Transverse colon (tissue), 4 donors: ENCODE results near the gene IRX3. TPM values are rescaled to one million over a fixed set of nuclear protein-coding genes. Genes with fewer than 3 reads are reported as not detected.

ENCODE experiments used
- DNase-seq: peaks from one replicate; pipeline ENCODE4 v3.0.0-alpha.2; 2019
- H3K27ac ChIP-seq, 4 donors: fragments of 200-600 bp; sonication (generic); 2 replicates each; pipeline ENCODE4 v1.5.1; 2016 to 2018; ENCODE audit warnings: inconsistent platforms in 4 of 4
- H3K27me3 ChIP-seq: fragments of 200-600 bp; sonication (generic); 2 replicates; pipeline ENCODE4 v1.5.1; 2017; ENCODE audit warnings: inconsistent platforms
- H3K36me3 ChIP-seq, 4 donors: fragments of 200-600 bp; sonication (generic); 2 replicates each; pipeline ENCODE4 v1.5.1; 2017 to 2019; ENCODE audit warnings: inconsistent platforms in 4 of 4
- H3K4me1 ChIP-seq, 4 donors: fragments of 200-600 bp; sonication (generic); 2 replicates each; pipeline ENCODE4 v1.5.1; 2017 to 2020; ENCODE audit warnings: inconsistent platforms in 4 of 4
- H3K4me3 ChIP-seq, 4 donors: fragments of 200-600 bp; sonication (generic); 1 replicate in 1 of 4; 2 replicates in 3 of 4; pipeline versions ENCODE4 v1.5.1 to v1.6.1; 2017 to 2019; ENCODE audit warnings: inconsistent platforms in 4 of 4
- H3K9me3 ChIP-seq, 2 donors: fragments of 200-600 bp; sonication (generic); 2 replicates each; pipeline ENCODE4 v1.5.1; 2017 to 2019; ENCODE audit warnings: inconsistent platforms in 2 of 2
- CTCF ChIP-seq, 5 experiments: fragments of 200-600 bp in 3 of 5; fragments of 450-650 bp in 2 of 5; sonication (generic) in 3 of 5; IDR thresholded peaks; 1 replicate in 2 of 5; 2 replicates in 3 of 5; pipeline ENCODE4 v1.5.1; 2016 to 2017; ENCODE audit warnings: antibody characterized with exemption in 5 of 5, inconsistent platforms in 3 of 5, mild to moderate bottlenecking in 2 of 5, moderate library complexity in 1 of 5
- EP300 ChIP-seq: sonication (generic); formaldehyde crosslinking; IDR thresholded peaks from one replicate; pipeline ENCODE4 v1.6.1; 2017; ENCODE audit warnings: antibody characterized with exemption, low read depth
- POLR2A ChIP-seq: fragments of 450-650 bp; IDR thresholded peaks from one replicate; pipeline ENCODE4 v1.6.1; 2016; ENCODE audit warnings: antibody characterized with exemption, mild to moderate bottlenecking, moderate library complexity
- POLR2AphosphoS5 ChIP-seq, 3 donors: sonication (generic); formaldehyde crosslinking; IDR thresholded peaks; one replicate each; pipeline ENCODE4 v1.6.1; 2016; ENCODE audit warnings: antibody characterized with exemption in 3 of 3
- WGBS, 2 donors: methylation state at CpG; one replicate each; pipeline ENCODE4 v1.1.5; 2018; ENCODE audit warnings: low coverage in 1 of 2; 5-methylcytosine and 5-hydroxymethylcytosine counted together
- in situ Hi-C, 4 donors: fragments of 200-750 bp; cut with MboI; loops; one replicate each; pipeline versions ENCODE4 v1.15.0 to v1.15.1; 2017; ENCODE audit warnings: low sequenced_read_pairs in 3 of 4, low pct_ligation_motif_present in 1 of 4, low pct_unique_long_range_greater_than_20kb in 1 of 4
- intact Hi-C: fragments of 100-400 bp; cut with DNase I; formaldehyde crosslinking; loops from one replicate; pipeline ENCODE4 v1.15.1; 2023; ENCODE audit warnings: low total_unique reads
- total RNA-seq, 4 donors: library from RNA; depleted of rRNA; stranded (reverse); fragments of >200 nt; gene quantifications; one replicate each; pipeline ENCODE4 v1.1.0, GENCODE V29; 2016

Gene IRX3
- total RNA-seq, 4 donors from 2014 or later: 0.16 TPM; not detected in 3

GRCh38 chr16:54303613-54304012, 17.0 kb upstream of the IRX3 start:
- 74 to 76% methylated on average over 6 to 8 of the region's 8 CpGs for WGBS, 2 donors
- Histone ChIP-seq H3K9me3 (no peaks in the 10 kb centered on the region), H3K27ac (no peak overlapping the region), H3K27me3 (peaks cover 4% of the 10 kb centered on the region), H3K36me3 (no peaks in the 10 kb centered on the region), H3K4me1 (no peaks in the 10 kb centered on the region), H3K4me3 (no peak overlapping the region)
- TF ChIP-seq POLR2AphosphoS5 (IDR thresholded peaks at IDR 0.05) (no peak), EP300 (no peak), POLR2A (no peak)
- intact Hi-C loops (no loop called here), in situ Hi-C loops (no loop called here)
- DNase-seq: no peak

GRCh38 chr16:54297154-54297553, 10.6 kb upstream of the IRX3 start:
- no peaks in the 10 kb centered on the region for H3K4me1 ChIP-seq
- no peak overlapping the region for H3K4me3 ChIP-seq
- WGBS, 2 donors: 73 to 80% methylated on average over 1 to 3 of the region's 3 CpGs
- no peak for DNase-seq
- H3K27me3 ChIP-seq: peaks cover 43% of the 10 kb centered on the region
- no peak overlapping the region for H3K27ac ChIP-seq
- intact Hi-C loops: no loop called here
- H3K36me3 ChIP-seq: no peaks in the 10 kb centered on the region
- in situ Hi-C loops: loop anchor here in 1 of 4 donors (25.0 kb wide), 1 partner anchor 640 kb away; the partner anchor contains the start of gene IRX5
- H3K9me3 ChIP-seq: no peaks in the 10 kb centered on the region
- TF ChIP-seq POLR2A (no peak), CTCF (IDR thresholded peaks at IDR 0.05) (no peak), EP300 (no peak), POLR2AphosphoS5 (IDR thresholded peaks at IDR 0.05) (no peak)

GRCh38 chr16:54296543-54296942, 10.0 kb upstream of the IRX3 start:
- intact Hi-C loops (no loop called here), in situ Hi-C loops (loop anchor here in 1 of 4 donors (25.0 kb wide), 1 partner anchor 641 kb away; the partner anchor contains the start of gene IRX5)
- TF ChIP-seq EP300: no peak
- no peak for TF ChIP-seq POLR2A
- no peak for TF ChIP-seq POLR2AphosphoS5 (IDR thresholded peaks at IDR 0.05)
- TF ChIP-seq CTCF (IDR thresholded peaks at IDR 0.05): no peak
- Histone ChIP-seq H3K9me3 (no peaks in the 10 kb centered on the region), H3K27ac (no peak overlapping the region), H3K4me3 (no peak overlapping the region), H3K36me3 (no peaks in the 10 kb centered on the region), H3K27me3 (peaks cover 49% of the 10 kb centered on the region), H3K4me1 (no peaks in the 10 kb centered on the region)
- no peak for DNase-seq
- 89% methylated on average over 1 of the region's 1 CpG; no CpG with 5 or more reads in 1 of the 2 donors for whole genome bisulfite sequencing, 2 donors

GRCh38 chr16:54291656-54292487, 5.3 kb upstream of the IRX3 start:
- H3K4me1 ChIP-seq: peaks cover 9 to 18% (median 12%) of the 10 kb centered on the region in 4 donors
- peaks cover 96% of the 10 kb centered on the region for H3K27me3 ChIP-seq
- H3K4me3 ChIP-seq: no peak overlapping the region
- TF ChIP-seq EP300 (no peak), CTCF (IDR thresholded peaks at IDR 0.05) (no peak), POLR2A (no peak), POLR2AphosphoS5 (IDR thresholded peaks at IDR 0.05) (no peak)
- H3K36me3 ChIP-seq: no peaks in the 10 kb centered on the region
- DNase-seq: no peak
- H3K27ac ChIP-seq: no peak overlapping the region
- in situ Hi-C loops (loop anchor here in 1 of 4 donors (25.0 kb wide), 1 partner anchor 645 kb away; the partner anchor contains the start of gene IRX5), intact Hi-C loops (no loop called here)
- no peaks in the 10 kb centered on the region for H3K9me3 ChIP-seq
- 29 to 32% methylated on average over 7 to 22 of the region's 22 CpGs for WGBS, 2 donors
